Activated CD4-positive, alpha-beta T cell treated with anti-CD3 and anti-CD28 coated beads, Interleukin-2, amount 50 U/mL, for 1 hour (primary cell): Measurements from ENCODE around the gene CADPS2.
"Not testable (repeated sequence)": the region's sequence is repeated elsewhere in the genome, so short reads cannot be mapped to it uniquely, and the experiment has no call there.

ENCODE experiments used
- DNase-seq: peaks from one replicate; pipeline ENCODE4 v3.0.0-alpha.2; 2020

CADPS2 gene

DNA sequence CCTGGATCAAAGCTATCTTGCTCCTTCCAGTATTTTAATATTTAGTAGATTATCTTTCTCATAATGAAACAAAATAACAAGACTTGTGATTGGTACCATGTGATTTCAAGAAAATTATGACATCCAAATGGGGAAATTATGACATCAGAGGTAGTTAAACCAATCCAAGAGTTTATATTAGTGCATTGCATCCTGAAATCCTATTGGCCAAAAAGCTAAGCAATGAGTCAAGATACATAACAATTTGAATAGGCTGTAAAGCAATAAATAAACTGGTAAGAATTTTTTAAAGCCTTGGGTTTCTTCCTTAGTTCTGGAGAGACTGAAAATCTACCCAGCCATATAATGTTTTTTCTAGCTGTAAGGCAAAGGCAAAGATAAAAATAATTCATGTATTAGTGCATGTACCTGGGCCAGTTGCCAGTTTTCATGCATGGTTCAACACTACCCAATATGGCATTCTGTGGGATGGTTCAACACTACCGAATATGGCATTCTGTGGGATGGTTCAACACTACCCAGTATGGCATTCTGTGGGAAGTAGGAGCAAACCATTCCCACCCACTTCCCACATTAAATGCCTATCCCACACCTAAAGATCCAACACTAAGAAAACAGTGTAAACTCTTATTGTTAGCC is 183.3 kb downstream of the CADPS2 start, which contains the start of gene RNF148:
RNF148 (minus strand) TSS at position 51 of the 639 bp plus-strand sequence. CDS start 172 bp downstream, outside the sequence.
- DNase-seq, result no peak

DNA sequence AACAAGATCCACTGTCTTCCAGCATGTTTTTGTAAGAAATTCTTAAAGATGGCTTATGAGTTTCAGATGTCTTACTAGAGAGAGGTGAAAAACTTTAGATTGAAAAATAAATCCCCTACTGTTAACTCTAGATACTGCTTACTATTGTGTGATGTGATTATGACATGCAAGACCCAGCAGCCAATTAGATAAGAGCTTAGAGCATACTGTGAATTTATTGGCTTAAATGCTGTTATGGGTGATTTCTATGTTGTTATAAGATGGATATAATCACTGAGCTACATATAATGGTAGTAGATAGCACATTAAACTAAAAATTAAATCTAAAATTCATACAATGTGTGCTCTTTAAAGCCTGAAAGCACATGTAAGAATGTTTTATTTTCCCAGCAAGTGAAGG is 187.2 kb downstream of the CADPS2 start, which contains the start of gene RNF133:
RNF133 (minus strand) TSS at position 101 of the 400 bp plus-strand sequence. CDS start 199 bp downstream, outside the sequence.
- no peak for DNase-seq

DNA sequence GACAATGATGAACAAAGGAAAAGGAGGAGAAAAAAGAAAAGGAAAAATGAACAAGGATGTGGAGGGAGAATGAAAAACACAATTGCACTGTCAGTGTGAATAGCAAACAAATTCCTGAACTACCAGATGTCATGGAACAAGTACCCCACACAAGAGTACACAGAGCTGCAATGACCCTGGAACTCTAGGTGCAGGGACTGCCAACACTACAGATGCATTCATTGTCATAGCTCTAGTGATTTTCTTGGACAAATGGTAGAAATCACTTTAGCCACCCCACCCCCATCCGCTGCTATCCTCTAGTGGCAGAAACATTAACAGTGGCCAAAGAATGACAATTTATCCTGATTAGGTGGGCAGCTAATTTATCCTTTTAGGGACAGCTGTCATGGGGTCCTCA is 190.4 kb downstream of the CADPS2 start:
- no peak for DNase-seq

DNA sequence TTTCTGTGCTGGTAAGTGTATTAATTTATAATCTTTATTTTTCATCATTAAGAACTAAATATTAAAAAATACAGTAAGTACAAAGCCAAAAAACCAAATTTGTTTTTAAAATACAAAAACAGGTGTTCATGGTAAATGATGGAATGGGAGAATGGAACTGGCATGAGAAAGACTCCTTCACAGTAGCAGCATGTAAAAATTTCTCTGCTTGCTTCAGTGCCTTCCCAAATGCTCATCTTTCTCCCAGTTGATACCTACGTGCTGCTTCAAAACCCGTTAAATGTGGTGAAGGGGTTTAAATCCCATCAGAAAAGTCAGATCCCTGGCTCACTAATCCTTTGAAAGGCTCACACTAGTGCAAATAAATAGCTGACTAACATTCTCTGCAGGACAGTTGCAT is 191.6 kb downstream of the CADPS2 start:
- DNase-seq, result no peak

DNA sequence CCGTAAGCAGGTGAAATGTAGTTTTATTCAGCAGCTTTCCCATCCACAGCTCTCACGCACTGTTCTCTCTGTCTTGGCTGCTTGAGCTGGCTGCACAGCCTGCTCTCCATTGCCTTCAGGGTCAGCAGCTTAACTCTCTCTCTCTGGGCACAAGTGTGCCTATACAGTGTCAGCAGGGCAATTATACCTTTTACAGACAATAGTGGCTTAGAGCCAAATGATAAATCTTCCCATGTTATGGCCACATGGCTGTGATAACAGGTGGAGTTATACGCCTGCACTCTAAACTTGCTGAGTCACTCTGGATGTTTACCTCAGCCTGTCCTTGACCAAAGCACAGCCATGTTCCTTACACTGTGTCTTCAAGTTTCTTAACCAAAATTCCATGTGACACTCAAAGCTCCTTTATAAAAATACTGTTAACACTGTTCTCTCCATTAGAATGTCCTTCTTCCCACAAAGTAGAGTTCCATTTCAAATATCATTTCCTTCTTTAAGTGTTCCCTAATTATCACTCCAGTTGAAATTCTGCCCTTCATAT is 193.4 kb downstream of the CADPS2 start:
- no peak for DNase-seq

DNA sequence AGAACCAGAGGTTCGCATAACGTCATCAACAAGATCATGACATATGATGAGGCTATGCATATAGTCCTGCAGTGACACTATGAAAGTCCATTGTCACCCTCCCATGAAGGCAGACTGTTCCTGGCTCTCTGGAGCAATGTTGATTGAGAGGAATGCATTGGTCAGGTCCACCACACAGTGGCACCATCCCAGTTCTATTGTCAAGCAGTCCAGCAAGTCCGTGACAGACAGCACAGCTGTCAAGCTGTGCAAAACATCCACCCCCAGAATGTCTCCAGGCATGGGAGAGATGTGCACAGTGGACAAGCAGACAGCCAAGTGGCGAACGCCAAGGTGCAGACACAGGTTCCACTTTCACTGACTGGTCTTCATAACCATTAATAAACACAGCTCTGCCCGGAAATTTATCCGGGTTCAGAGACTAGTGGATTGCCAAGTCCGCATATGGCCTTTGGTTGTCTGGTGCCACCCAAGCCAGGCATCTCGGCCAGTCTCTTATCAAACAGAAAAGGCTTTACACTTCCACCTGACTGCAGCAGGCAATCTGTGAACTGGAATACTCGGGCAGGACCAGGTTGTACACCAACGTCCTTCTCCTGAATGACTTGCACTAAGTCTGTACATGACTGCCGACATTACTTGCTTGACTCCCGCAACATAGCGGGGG is 194.6 kb downstream of the CADPS2 start:
- DNase-seq, result no peak

DNA sequence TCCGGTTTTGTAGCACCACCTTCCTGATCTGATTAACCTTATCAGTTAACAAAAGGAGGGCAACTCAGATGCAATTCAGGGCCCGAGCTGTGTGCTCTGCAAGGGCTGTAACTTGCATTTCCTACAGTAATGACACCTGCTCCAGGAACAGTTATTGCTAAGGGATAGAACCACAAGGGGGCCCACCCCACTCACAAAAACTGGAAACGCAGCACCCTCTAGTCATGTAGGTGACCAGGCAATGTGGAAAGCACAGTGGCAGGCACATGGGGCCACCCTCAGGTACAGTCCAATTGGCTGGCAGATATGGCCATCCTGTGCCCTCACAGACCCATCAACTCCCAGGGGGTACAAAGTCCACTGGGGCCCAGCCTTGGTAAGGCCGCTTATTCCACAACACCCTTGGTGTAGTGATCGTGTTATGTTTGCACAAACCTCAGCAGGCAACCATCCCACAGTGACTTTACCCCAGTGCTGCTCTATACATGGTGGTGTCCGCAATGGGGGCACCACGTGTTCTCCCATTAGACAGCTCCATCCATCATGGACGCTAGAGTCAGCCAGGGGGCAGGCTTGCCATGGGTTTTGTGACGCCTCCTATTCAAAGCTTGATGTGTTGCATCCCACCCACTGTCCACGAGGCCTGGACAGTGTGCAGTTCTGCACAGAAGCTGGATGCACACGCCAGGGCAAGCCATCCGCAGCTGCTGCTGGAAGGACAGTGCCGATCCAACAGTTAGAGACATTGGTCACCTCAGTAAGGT is 196.7 kb downstream of the CADPS2 start:
- no peak for DNase-seq

DNA sequence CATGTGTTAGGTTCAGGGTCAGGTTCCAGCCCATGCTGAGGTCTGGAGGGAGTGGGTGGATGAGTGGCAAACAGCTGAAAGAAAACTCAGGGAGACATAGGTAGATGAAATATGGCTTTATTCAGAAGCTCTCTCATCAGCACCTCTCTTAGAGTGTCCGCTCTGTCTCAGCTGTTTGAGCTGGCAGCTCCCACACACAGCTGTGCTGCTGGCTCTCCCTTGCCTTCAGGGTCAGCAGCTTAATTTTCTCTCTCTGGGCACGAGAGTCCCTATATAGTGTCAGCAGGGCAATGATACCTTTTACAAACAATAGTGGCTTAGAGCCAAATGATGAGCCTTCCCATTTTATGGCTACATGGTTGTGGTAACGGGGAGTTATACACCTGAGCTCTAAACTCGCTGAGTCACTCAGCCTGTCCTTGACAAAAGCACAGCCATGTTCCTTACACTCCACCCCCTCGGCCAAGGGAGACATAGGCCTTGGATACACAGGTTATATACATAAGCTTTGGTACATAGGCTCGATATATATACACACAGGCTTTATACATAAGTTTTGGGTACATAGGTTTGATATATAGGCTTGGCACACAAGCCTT is 197.8 kb downstream of the CADPS2 start:
- no peak for DNase-seq

DNA sequence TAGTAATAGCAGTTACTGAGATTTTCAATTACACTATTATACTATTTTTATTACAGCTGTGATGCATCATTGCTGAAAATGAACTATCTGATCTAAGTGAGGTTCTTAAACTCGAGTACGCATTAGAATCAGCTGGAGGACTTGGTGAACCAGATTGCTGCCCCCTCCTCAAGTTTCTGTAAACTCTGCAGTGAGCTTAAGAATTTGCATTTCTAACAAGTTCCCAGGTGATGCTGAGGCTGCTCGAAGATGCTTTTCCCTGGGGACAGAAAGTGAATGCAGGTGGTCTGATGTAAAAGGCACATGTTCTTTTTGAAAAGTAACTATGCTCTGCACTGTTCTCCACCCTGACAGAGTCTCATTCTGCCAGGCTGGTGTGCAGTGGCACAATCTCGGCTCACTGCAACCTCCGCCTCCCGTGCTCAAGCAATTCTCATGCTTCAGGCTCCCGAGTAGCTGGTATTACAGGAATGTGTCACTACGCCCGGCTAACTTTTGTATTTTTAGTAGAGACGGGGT is 199.8 kb downstream of the CADPS2 start:
- DNase-seq, result no peak

DNA sequence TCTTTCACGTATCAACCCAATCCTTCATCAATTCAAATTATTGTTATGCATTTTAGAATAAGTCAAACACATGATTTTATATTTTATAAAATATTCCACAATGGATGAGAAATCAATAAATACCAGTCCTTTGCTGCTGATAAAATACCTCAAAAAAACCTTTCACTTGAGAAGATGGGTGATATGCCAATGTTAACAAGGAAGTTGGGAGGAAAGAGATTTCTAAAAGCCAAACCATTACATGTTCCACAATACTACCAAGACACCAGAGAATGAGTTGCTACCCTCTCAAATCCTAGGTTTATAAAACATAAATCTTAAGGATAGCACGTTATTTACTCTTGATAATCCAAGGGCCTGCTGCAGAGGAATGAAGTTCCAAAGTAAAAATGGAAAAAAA is 201.8 kb downstream of the CADPS2 start:
- DNase-seq, result no peak

DNA sequence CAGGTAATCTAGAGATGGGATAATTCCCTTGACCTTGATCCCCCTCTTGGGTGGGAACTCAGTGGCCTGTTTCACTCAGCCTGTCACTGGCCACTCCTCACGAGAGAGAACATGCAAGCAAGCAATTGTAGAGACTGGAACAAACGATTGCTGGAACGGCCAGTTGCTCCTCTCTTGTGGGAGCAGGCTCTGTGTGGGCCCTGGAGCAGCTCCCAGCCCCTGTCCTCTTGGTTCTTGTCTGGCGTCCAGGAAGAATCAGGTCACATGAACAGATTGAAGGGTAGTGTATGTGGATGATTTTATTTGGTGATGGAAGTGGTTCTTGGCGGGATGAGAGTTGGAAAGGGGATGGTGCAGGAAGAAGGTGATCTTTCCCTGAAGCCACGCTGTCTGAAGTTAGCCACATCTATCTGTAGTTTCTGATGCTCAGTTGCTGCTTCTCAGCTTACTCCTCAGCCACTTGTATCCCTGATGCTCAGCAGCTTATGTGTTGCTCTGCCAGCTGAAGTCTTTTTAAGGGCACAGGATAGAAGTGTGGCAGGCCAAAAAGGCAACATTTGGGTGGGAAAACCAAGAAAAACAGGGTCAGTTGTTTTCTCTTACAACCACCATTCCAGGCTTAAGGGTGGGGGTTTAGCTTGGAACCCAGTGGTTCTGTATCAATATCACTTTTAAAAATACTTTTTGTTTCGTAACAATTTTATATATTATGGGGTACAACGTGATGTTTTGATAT is 203.3 kb downstream of the CADPS2 start:
- no peak for DNase-seq

DNA sequence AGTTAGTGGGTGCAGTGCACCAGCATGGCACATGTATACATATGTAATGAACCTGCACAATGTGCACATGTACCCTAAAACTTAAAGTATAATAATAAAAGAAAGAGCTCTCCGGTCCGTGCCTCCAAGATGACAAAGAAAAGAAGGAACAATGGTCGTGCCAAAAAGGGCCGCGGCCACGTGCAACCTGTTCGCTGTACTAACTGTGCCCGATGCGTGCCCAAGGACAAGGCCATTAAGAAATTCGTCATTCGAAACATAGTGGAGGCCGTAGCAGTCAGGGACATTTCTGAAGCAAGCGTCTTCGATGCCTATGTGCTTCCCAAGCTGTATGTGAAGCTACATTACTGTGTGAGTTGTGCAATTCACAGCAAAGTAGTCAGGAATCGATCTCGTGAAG is 205.1 kb downstream of the CADPS2 start:
- not testable (repeated sequence) for DNase-seq

DNA sequence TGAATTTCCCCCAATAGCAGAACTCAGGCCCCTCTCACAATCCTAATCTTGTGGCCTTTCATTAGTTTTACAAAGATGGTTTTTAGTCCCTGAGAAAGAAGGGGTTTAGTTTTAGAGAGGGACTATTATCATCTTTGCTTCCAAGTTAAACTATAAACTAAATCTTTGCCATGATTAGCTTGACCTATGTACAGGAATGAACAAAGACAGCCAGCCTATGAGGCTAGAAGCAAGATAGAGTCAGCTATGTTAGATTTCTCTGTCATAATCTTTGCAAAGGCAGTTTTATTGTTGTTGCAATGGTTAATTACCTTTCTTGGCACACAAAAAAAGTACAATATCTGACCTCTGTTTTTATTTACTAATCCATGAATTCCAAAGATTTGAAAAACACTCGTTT is 206.4 kb downstream of the CADPS2 start:
- no peak for DNase-seq

DNA sequence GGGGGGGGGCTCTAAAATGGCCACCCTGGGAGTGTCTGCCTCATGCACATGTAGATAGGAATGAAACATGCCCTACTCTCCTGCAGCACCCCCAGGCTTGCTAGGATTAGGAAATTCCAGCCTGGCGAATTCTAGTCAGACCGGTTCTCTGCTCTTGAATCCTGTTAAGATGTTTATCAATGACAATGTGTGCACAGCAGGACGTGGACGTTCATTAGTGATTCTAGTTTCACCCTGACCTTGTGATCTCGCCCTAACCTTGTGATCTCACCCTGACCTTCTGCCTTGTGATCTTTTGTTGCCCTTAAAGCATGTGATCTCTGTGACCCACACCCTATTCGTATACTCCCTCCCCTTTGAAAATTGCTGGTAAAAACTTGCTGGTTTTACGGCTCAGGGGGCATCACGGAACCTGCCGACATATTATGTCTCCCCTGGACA is 207.0 kb downstream of the CADPS2 start:
- not testable (repeated sequence) for DNase-seq

DNA sequence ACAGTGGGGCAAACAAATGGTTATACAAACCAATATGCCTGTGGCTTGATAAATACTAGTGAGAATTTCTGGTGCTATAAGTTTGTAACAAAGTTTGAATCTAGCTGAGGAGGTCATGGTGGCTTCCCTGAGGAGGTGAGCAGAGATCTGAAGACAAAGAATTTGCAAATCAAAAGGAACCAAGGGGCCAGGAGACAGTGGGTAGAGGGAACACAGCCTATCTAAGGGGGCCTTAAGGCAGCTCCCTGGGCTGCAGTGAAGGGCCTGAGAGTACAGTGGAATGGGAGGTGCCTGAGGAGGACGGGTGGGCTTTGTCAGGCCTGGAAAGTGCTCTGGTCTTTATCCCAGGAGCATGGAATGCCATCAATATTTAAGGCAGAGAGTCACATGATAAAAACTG is 209.1 kb downstream of the CADPS2 start:
- DNase-seq, result no peak

DNA sequence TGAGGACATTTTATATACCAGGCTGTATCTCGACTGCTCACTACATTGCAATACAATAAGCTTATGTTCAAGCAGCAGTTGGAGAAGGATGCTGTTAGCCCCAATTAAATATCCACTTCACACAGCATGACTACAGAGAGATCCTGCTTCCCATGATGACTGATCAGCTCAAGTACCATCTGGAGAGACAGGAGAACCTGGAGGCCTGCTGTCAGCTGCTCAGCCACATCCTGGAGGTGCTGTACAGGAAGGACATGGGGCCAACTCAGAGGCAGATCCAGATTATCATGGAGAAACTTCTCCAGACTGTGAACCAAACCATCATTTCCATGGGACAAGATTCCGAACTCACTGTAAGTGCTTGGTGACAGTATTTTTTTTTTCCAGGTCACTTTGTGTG is 209.8 kb downstream of the CADPS2 start:
- no peak for DNase-seq

DNA sequence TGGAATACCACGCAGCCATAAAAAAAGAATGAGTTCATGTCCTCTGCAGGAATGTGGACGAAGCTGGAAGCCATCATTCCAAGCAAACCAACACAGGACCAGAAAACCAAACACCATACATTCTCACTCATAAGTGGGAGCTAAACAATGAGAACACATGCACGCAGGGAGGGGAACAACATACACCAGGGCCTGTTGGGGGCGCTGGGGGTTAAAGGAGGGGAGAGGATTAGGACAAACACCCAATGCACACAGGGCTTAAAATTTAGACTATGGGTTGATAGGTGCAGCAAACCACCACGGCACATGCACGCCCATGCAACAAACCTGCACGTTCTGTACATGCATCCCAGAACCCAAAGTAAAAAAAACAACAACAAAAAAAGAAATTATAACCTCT is 210.6 kb downstream of the CADPS2 start:
- DNase-seq, result no peak

DNA sequence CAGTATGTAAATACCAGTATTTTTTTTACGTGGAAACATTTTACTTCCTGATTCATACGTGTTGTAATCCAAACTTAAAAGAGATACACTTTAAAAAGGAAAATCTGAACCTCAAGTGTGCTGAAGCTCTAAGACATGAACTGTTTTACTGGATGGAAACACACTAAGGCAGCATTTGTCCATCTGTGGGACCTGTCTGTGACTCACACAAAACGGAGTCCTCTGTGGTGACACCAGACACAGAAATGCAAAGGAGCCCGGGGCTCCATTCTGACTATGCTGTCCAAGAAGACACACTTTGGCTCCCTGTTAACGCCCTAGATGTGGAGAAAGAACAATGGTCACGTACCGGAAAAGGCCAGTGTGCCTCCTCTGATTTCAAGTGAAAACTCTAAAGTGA is 211.2 kb downstream of the CADPS2 start:
- no peak for DNase-seq

DNA sequence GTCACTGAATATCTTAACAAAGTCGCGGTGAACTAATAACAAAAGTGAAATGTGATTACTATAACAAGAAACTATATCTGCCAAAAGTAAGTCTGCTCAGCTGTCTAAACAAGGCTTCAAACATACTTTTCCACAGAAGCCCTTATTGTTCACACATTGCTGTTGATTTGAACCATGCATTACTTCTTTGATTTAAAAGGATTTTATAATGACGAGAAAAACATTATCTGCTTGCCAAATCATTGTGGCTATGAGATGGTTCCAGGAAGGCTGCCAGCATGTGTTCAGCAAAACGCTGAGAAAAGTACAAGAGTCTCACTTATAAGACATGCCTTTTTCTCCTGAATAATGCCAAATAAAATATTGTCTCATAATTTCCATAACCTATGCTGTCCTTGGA is 211.8 kb downstream of the CADPS2 start:
- no peak for DNase-seq

DNA sequence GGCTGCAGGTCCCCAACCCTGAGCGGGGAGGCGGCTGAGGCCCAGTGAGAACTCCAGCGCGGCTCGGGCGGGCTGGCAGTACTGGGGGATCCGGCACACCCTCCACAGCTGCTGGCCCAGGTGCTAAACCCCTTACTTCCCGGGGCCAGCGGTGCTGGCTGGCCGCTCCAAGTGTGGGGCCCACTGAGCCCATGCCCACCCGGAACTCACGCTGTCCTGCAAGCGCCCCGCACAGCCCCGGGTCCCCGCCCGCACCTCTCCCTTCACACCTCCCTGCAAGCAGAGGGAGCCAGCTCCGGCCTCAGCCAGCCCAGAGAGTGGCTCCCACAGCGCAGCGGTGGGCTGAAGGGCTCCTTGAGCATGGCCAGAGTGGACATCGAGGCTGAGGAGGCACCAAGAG is 212.3 kb downstream of the CADPS2 start:
- DNase-seq, result no peak

DNA sequence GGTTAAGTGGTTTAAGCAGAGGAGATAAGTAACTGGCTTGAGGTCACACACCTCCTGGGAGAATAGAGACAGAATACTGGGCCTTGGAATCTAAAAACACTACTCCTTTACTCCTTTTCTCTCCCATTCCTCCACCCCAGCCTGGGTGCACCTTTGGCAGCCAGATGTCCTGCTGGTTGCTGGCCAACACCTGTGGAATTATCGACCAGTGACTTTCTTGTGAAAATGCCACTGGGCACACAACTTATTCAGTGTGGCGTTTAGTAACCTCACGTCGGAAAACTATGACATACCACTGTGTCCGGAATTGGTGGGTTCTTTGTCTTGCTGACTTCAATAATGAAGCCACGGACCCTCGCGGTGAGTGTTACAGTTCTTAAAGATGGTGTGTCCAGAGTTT is 213.7 kb downstream of the CADPS2 start:
- no peak for DNase-seq

DNA sequence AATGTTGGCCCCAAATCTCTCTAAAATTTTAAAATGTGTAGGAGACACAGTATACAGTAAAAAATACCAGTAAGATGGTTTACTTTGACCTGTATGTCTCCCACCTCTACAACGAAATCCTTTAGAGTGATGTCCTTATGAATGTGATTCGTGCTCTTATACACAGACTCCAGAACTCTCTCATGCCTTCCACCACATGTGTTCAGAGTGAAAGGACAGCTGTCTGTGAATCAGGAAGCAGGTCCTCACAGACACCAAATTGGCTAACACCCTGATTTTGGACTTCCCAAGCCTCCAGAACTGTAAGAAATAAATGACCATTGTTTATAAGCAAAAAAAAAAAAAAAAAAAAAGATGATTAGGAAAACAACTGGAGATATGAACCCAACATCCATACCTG is 222.5 kb downstream of the CADPS2 start:
- no peak for DNase-seq
